Endothelial cell of umbilical vein (primary cell): ENCODE measurements around the gene RNF144B. TPM values are rescaled to one million over a fixed set of nuclear protein-coding genes. Genes with fewer than 3 reads are reported as not detected.

Source experiments
- BruUV-seq: library from RNA; stranded (reverse); fragments of 400-500 nt; replicated peaks from 2 replicates; lab custom pipeline; 2021; lab: Mats Ljungman, UMichigan
- CTCF ChIA-PET: fragments of 300-600, 350-600 bp; sonication (Branson Sonifier 250); formaldehyde crosslinking; loops from one replicate; lab custom pipeline; 2021; ENCODE audit warnings: antibody characterized with exemption, inconsistent platforms; lab: Charles Lee
- POLR2A ChIA-PET: fragments of 300-600, 350-600 bp; sonication (Branson Sonifier 250); formaldehyde crosslinking; loops from one replicate; lab custom pipeline; 2021; ENCODE audit warnings: antibody characterized with exemption, inconsistent platforms; lab: Charles Lee
- DNase-seq: peaks from one replicate; pipeline ENCODE4 v3.0.0-alpha.2; 2011; ENCODE audit warnings: low read depth, low spot score
- FAIRE-seq: peaks from 2 replicates; lab custom pipeline; 2011; peaks lifted over from hg19 to GRCh38; lab: Jason Lieb, UNC
- H2AFZ ChIP-seq: 2 replicates; pipeline ENCODE4 v1.6.0; 2012; ENCODE audit warnings: low read depth, low read length, control low read depth, inconsistent platforms
- H3K27ac ChIP-seq: 2 replicates; pipeline ENCODE4 v1.5.1; 2011; ENCODE audit warnings: low read depth, mild to moderate bottlenecking, control low read depth, low read length, moderate library complexity; ENCODE audit not compliant: insufficient read depth
- H3K27me3 ChIP-seq, 2 experiments: 2 replicates each; pipeline versions ENCODE4 v1.6.0 to v1.6.1; 2011; ENCODE audit warnings: low read length in 2 of 2, mixed read lengths in 1 of 2; ENCODE audit not compliant: control insufficient read depth in 2 of 2, insufficient read depth in 2 of 2
- H3K36me3 ChIP-seq, 2 experiments: 2 replicates in 1 of 2; 3 replicates in 1 of 2; pipeline ENCODE4 v1.5.1; 2011; ENCODE audit warnings: low read length in 2 of 2, mild to moderate bottlenecking in 1 of 2, moderate library complexity in 1 of 2; ENCODE audit not compliant: control insufficient read depth in 2 of 2, insufficient read depth in 2 of 2; ENCODE audit errors: extremely low read depth in 1 of 2
- H3K4me1 ChIP-seq: 3 replicates; pipeline ENCODE4 v1.5.1; 2011; ENCODE audit warnings: mild to moderate bottlenecking, low read length; ENCODE audit not compliant: control insufficient read depth, insufficient read depth; ENCODE audit errors: extremely low read depth
- H3K4me2 ChIP-seq: 2 replicates; pipeline ENCODE4 v1.6.1; 2011; ENCODE audit warnings: low read length, control low read depth, mixed read lengths; ENCODE audit not compliant: insufficient read depth
- H3K4me3 ChIP-seq, 3 experiments: fragments of 200-600 bp in 1 of 3; sonication (generic), shearing (Covaris generic) in 1 of 3; replicated peaks in 1 of 3; 2 replicates each; pipeline ENCODE4 v1.5.1; 2011 to 2016; ENCODE audit warnings: control low read depth in 3 of 3, low read length in 3 of 3, mild to moderate bottlenecking in 2 of 3, inconsistent platforms in 1 of 3, low read depth in 1 of 3, moderate library complexity in 1 of 3; ENCODE audit not compliant: insufficient read depth in 1 of 3
- H3K79me2 ChIP-seq: 2 replicates; pipeline ENCODE4 v1.6.0; 2012; ENCODE audit warnings: low read length, inconsistent platforms; ENCODE audit not compliant: control insufficient read depth, insufficient read depth
- H3K9ac ChIP-seq: replicated peaks from 2 replicates; pipeline ENCODE3; 2011; ENCODE audit warnings: low read length, control low read depth; ENCODE audit not compliant: insufficient read depth; ENCODE audit errors: extremely low read depth
- H3K9me1 ChIP-seq: replicated peaks from 3 replicates; pipeline ENCODE4 v1.6.0; 2011; ENCODE audit warnings: mild to moderate bottlenecking, low read length; ENCODE audit not compliant: control insufficient read depth, insufficient read depth; ENCODE audit errors: extremely low read depth
- H3K9me3 ChIP-seq: replicated peaks from 2 replicates; pipeline ENCODE4 v1.5.1; 2012; ENCODE audit warnings: low read length, inconsistent platforms; ENCODE audit not compliant: control insufficient read depth, insufficient read depth
- H4K20me1 ChIP-seq: replicated peaks from 2 replicates; pipeline ENCODE3; 2011; ENCODE audit warnings: mild to moderate bottlenecking, low read length; ENCODE audit not compliant: control insufficient read depth, insufficient read depth; ENCODE audit errors: extremely low read depth
- CTCF ChIP-seq, 2 donors: IDR thresholded peaks; 1 replicate in 1 of 2; 2 replicates in 1 of 2; pipeline ENCODE4 v1.5.1; 2011; ENCODE audit warnings: low read length in 2 of 2, mild to moderate bottlenecking in 2 of 2, moderate library complexity in 2 of 2, control low read depth in 1 of 2, inconsistent platforms in 1 of 2, low read depth in 1 of 2; ENCODE audit not compliant: insufficient read depth in 1 of 2; ENCODE audit errors: extremely low read depth in 1 of 2
- EZH2 ChIP-seq: IDR thresholded peaks from 2 replicates; pipeline ENCODE4 v1.6.1; 2012; ENCODE audit warnings: borderline replicate concordance, low read depth, mild to moderate bottlenecking, moderate library complexity, low read length, inconsistent platforms; ENCODE audit not compliant: severe bottlenecking
- FOS ChIP-seq: IDR thresholded peaks from 2 replicates; pipeline ENCODE4 v1.6.1; 2011; ENCODE audit warnings: mild to moderate bottlenecking, low read length, moderate library complexity, borderline replicate concordance; ENCODE audit not compliant: insufficient read depth
- GATA2 ChIP-seq: IDR thresholded peaks from 2 replicates; pipeline ENCODE4 v1.7.0; 2011; ENCODE audit warnings: low read depth, mild to moderate bottlenecking, moderate library complexity, mixed read lengths, low read length; ENCODE audit not compliant: insufficient read length, insufficient read depth
- JUN ChIP-seq: IDR thresholded peaks from 2 replicates; pipeline ENCODE4 v1.6.1; 2011; ENCODE audit warnings: borderline replicate concordance, low read depth; ENCODE audit not compliant: insufficient read length, insufficient read depth
- POLR2A ChIP-seq: IDR thresholded peaks from 2 replicates; pipeline ENCODE4 v1.6.1; 2012; ENCODE audit warnings: low read depth, mild to moderate bottlenecking, control low read depth, low read length
- dilution Hi-C: fragments of 300-500 bp; cut with MboI; formaldehyde crosslinking; loops from one replicate; pipeline ENCODE4 v1.15.0; 2019; ENCODE audit warnings: low sequenced_read_pairs; ENCODE audit not compliant: extremely low pct_ligation_motif_present
- intact Hi-C: fragments of 100-400 bp; cut with micrococcal nuclease; formaldehyde crosslinking; loops from one replicate; pipeline ENCODE4 v1.10.0; 2022
- polyA plus RNA-seq, 4 experiments: library from polyadenylated mRNA; depleted of rRNA in 3 of 4; stranded (reverse) in 3 of 4; unstranded in 1 of 4; fragments of >200 nt; gene quantifications; 2 replicates each; pipeline versions ENCODE4 v1.2.1 to v1.2.3, GENCODE V29; 2011 to 2012; ENCODE audit warnings: missing spikeins in 1 of 4
- total RNA-seq: library from RNA; stranded (reverse); gene quantifications from 2 replicates; pipeline ENCODE4 v1.2.3, GENCODE V29; 2021

RNF144B gene
- total and polyA plus RNA-seq, 2 donors (not counting 3 experiments of a cell fraction or from before 2014, with no cell fraction given), result 18.1 to 97.3 TPM

- ChIA-PET POLR2A (no interaction called here), CTCF (no interaction called here)
- H3K36me3 ChIP-seq, result no peaks in the 10 kb centered on the region
- intact Hi-C loops (no loop called here), dilution Hi-C loops (no loop called here)
- H2AFZ ChIP-seq, result no peak overlapping the region
- H3K79me2 ChIP-seq, result no peaks in the 10 kb centered on the region
- no TSS peak for BruUV-seq
- no peaks in the 10 kb centered on the region for H4K20me1 ChIP-seq
- no peak for DNase-seq
- H3K27me3 ChIP-seq, result no peaks in the 10 kb centered on the region
- H3K9me3 ChIP-seq, result no peaks in the 10 kb centered on the region
- H3K9me1 ChIP-seq, result no peaks in the 10 kb centered on the region
- TF ChIP-seq JUN (no peak), POLR2A (no peak), GATA2 (no peak), FOS (no peak), EZH2 (no peak), CTCF (IDR thresholded peaks at IDR 0.05; ENCODE audit: extremely low read depth in 1 of 2, insufficient read depth in 1 of 2, low read depth in 1 of 2, low read length in 2 of 2) (no peak)
- no peak for FAIRE-seq
- no peak overlapping the region for H3K27ac ChIP-seq
- H3K4me1 ChIP-seq, result no peaks in the 10 kb centered on the region
- no peak overlapping the region for H3K9ac ChIP-seq
- H3K4me2 ChIP-seq, result no peak overlapping the region
- H3K4me3 ChIP-seq, result no peak overlapping the region
Measured at GRCh38 chr6:18511211-18511610, 124.1 kb downstream of the RNF144B start.
